HCT116 (cell line): ENCODE data around the gene ROBO1. TPM values are rescaled to one million over a fixed set of nuclear protein-coding genes. Genes with fewer than 3 reads are reported as not detected.

Source experiments
- ATAC-seq: fragments of 200-7000 bp; cut with Tn5 transposase; 2 replicates; pipeline ENCODE4 v1.9.1; 2020; ENCODE audit warnings: mild to moderate bottlenecking, moderate library complexity
- BruUV-seq: library from RNA; stranded (reverse); fragments of 400-500 nt; replicated peaks from 2 replicates; lab custom pipeline; 2021; lab: Mats Ljungman, UMichigan
- CTCF ChIA-PET: fragments of 300-600 bp; sonication (Branson Sonifier 250); formaldehyde crosslinking; loops from one replicate; lab custom pipeline; 2021; ENCODE audit warnings: antibody characterized with exemption; lab: Charles Lee
- POLR2A ChIA-PET: fragments of 300-600, 350-600 bp; sonication (Branson Sonifier 250); formaldehyde crosslinking; loops from one replicate; lab custom pipeline; 2021; ENCODE audit warnings: antibody characterized with exemption; lab: Charles Lee
- RAD21 ChIA-PET, 2 experiments: fragments of 300-600 bp; sonication (Branson Sonifier 250); formaldehyde crosslinking; loops; one replicate each; lab custom pipeline; 2023; ENCODE audit warnings: low total read pairs in 2 of 2; ENCODE audit not compliant: uncharacterized antibody in 2 of 2, unreplicated experiment in 2 of 2, low non-redundant PET in 1 of 2; lab: Charles Lee
- DNase-seq: peaks from one replicate; pipeline ENCODE4 v3.0.0-alpha.2; 2010; ENCODE audit warnings: low read depth, low spot score
- H2AFZ ChIP-seq: fragments of 200-600 bp; shearing (Covaris generic), sonication (generic); 2 replicates; pipeline ENCODE4 v1.6.1; 2017; ENCODE audit warnings: low read depth, mixed run types, mixed read lengths, antibody characterized with exemption, low read length; ENCODE audit not compliant: poor library complexity, severe bottlenecking
- H3K27ac ChIP-seq: 2 replicates; pipeline ENCODE4 v1.5.1; 2012; ENCODE audit warnings: low read depth, low read length
- H3K27me3 ChIP-seq: fragments of 200-600 bp; sonication (generic); 2 replicates; pipeline ENCODE4 v1.6.1; 2016; ENCODE audit warnings: mixed run types, low read length, mixed read lengths; ENCODE audit not compliant: insufficient read depth
- H3K36me3 ChIP-seq, 2 experiments: fragments of 200-500 bp in 1 of 2; fragments of 200-600 bp in 1 of 2; sonication (Bioruptor generic) in 1 of 2; sonication (generic) in 1 of 2; 2 replicates each; pipeline versions ENCODE4 v1.5.1 to v1.6.1; 2014 to 2016; ENCODE audit warnings: low read length in 2 of 2, inconsistent platforms in 1 of 2, mixed read lengths in 1 of 2, mixed run types in 1 of 2; ENCODE audit not compliant: insufficient read depth in 2 of 2, control insufficient read depth in 1 of 2
- H3K4me1 ChIP-seq, 2 experiments: fragments of 200-600 bp in 1 of 2; sonication (generic) in 1 of 2; 2 replicates each; pipeline versions ENCODE4 v1.5.1 to v1.6.1; 2012 to 2017; ENCODE audit warnings: low read length in 2 of 2, inconsistent platforms in 1 of 2, mild to moderate bottlenecking in 1 of 2, mixed read lengths in 1 of 2, mixed run types in 1 of 2, moderate library complexity in 1 of 2; ENCODE audit not compliant: insufficient read depth in 2 of 2, control insufficient read depth in 1 of 2
- H3K4me2 ChIP-seq: fragments of 200-600 bp; sonication (generic); 2 replicates; pipeline ENCODE4 v1.6.1; 2017; ENCODE audit warnings: mixed run types, low read length, mixed read lengths
- H3K4me3 ChIP-seq, 2 experiments: fragments of 200-600 bp in 1 of 2; sonication (generic) in 1 of 2; replicated peaks in 1 of 2; 2 replicates each; pipeline ENCODE4 v1.5.1; 2011 to 2016; ENCODE audit warnings: low read length in 2 of 2, control low read depth in 1 of 2, low read depth in 1 of 2, mild to moderate bottlenecking in 1 of 2, mixed read lengths in 1 of 2, mixed run types in 1 of 2
- H3K79me2 ChIP-seq: fragments of 200-600 bp; sonication (generic); 2 replicates; pipeline ENCODE4 v1.6.1; 2017; ENCODE audit warnings: mild to moderate bottlenecking, mixed run types, low read length, moderate library complexity, mixed read lengths; ENCODE audit not compliant: insufficient read depth
- H3K9ac ChIP-seq: fragments of 200-600 bp; sonication (generic); 2 replicates; pipeline ENCODE4 v1.6.1; 2016; ENCODE audit warnings: low read length, mixed read lengths
- H3K9me2 ChIP-seq: fragments of 200-600 bp; sonication (generic), shearing (Covaris generic); 2 replicates; pipeline ENCODE4 v1.6.1; 2017; ENCODE audit warnings: mixed run types, mild to moderate bottlenecking, moderate library complexity; ENCODE audit not compliant: insufficient read depth
- H3K9me3 ChIP-seq, 2 experiments: fragments of 200-500 bp in 1 of 2; fragments of 200-600 bp in 1 of 2; sonication (Bioruptor generic) in 1 of 2; sonication (generic) in 1 of 2; 2 replicates each; pipeline ENCODE4 v1.6.1; 2014 to 2017; ENCODE audit warnings: low read length in 2 of 2, mixed read lengths in 2 of 2, inconsistent platforms in 1 of 2, low read depth in 1 of 2, mild to moderate bottlenecking in 1 of 2, mixed run types in 1 of 2, moderate library complexity in 1 of 2; ENCODE audit not compliant: control insufficient read depth in 1 of 2, insufficient read depth in 1 of 2
- H4K20me1 ChIP-seq: fragments of 200-600 bp; sonication (generic), shearing (Covaris generic); 2 replicates; pipeline ENCODE4 v1.6.1; 2017; ENCODE audit warnings: mixed run types, mild to moderate bottlenecking, moderate library complexity; ENCODE audit not compliant: insufficient read depth
- JUND ChIP-seq: IDR thresholded peaks from 2 replicates; pipeline ENCODE4 v1.6.1; 2012
- POLR2AphosphoS5 ChIP-seq: IDR thresholded peaks from 2 replicates; pipeline ENCODE4 v1.6.1; 2011; ENCODE audit warnings: mild to moderate bottlenecking, low read depth, low read length, moderate library complexity
- RAD21 ChIP-seq: IDR thresholded peaks from 2 replicates; pipeline ENCODE4 v1.6.1; 2012; ENCODE audit warnings: low read depth, mild to moderate bottlenecking
- SIN3A ChIP-seq: IDR thresholded peaks from 2 replicates; pipeline ENCODE4 v1.6.1; 2012; ENCODE audit warnings: low read depth
- SP1 ChIP-seq: IDR thresholded peaks from 2 replicates; pipeline ENCODE4 v1.6.1; 2012; ENCODE audit warnings: low read depth
- ZFX ChIP-seq: fragments of 450-650 bp; IDR thresholded peaks from 2 replicates; pipeline ENCODE4 v1.6.1; 2017
- ZNF274 ChIP-seq: fragments of 200-500 bp; sonication (Bioruptor generic); IDR thresholded peaks from 2 replicates; pipeline ENCODE4 v1.6.1; 2014; ENCODE audit warnings: mild to moderate bottlenecking, low read depth, low read length, inconsistent platforms
- intact Hi-C: fragments of 100-400 bp; cut with micrococcal nuclease; formaldehyde crosslinking; loops from 2 replicates; pipeline ENCODE4 v1.10.0; 2022
- total RNA-seq: library from RNA; stranded (reverse); gene quantifications from one replicate; pipeline ENCODE4 v1.2.1, GENCODE V29; 2021; ENCODE audit not compliant: unreplicated experiment
- TF ChIP-seq, protein P1 (sequence below): IDR thresholded peaks from 2 replicates; pipeline ENCODE4 v1.6.1; 2011; ENCODE audit warnings: mild to moderate bottlenecking, low read length, moderate library complexity; ENCODE audit not compliant: insufficient replicate concordance; ENCODE audit errors: extremely low read depth
- TF ChIP-seq, protein P2 (sequence below): IDR thresholded peaks from 2 replicates; pipeline ENCODE4 v1.6.1; 2012; ENCODE audit warnings: low read depth
- TF ChIP-seq, protein P3 (sequence below), 3 experiments: fragments of 200-600 bp in 1 of 3; sonication (generic) in 1 of 3; IDR thresholded peaks in 2 of 3; conservative IDR thresholded peaks in 1 of 3; 2 replicates each; pipeline ENCODE4 v1.5.1; 2012 to 2017; ENCODE audit warnings: low read depth in 2 of 3, low read length in 2 of 3, antibody characterized with exemption in 1 of 3, borderline replicate concordance in 1 of 3, control low read depth in 1 of 3, mild to moderate bottlenecking in 1 of 3, mixed read lengths in 1 of 3, mixed run types in 1 of 3, moderate library complexity in 1 of 3; ENCODE audit not compliant: insufficient read depth in 1 of 3

ROBO1 gene
- total RNA-seq, 1 experiment from 2014 or later = 0.27 TPM

DNA sequence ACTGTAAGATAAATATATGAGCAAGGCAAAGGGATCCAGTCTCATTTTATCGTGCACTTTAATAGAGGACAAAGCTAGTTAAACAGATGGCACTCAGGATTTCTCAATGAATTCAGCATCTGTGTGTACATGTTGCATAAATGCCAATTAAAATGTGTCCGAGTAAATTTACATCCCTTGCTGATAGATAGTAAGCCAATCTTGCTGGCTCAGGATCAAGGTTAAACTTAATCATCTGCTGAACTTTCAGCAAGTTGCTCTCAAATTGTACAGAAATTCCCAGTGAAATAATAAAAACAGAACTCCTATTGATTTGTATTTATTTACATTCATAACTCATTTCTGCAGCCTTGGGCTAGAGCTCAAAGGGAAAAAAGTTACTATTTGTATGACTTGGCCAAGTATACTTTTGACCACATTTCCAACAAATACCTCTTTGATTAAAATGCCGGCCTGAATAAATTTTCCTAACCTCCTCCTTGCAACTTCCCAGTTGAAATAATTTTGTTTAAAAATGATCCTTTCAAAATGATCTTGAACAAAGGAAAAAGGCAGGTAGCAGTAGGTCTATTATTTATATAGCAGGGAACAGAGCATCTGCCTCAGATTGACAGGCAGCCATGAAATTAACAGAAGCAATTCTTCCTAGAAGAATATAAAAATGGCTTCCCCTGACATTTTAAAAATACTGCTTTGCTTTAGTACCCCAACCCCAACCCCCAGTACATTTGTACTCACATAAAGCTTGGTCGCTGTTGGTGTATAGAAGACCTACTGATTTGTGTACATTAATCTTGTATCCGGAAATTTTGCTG lies 1001.9 kb downstream of the ROBO1 start:
- Histone ChIP-seq H3K4me3 (no peak overlapping the region), H2AFZ (no peak overlapping the region), H3K4me2 (no peak overlapping the region), H3K4me1 (no peaks in the 10 kb centered on the region), H3K9me2 (no peaks in the 10 kb centered on the region), H3K79me2 (no peaks in the 10 kb centered on the region), H3K27me3 (no peaks in the 10 kb centered on the region), H3K9me3 (peaks cover 4 to 8% of the 10 kb centered on the region in 2 experiments; a peak in 2 of 4 replicates), H4K20me1 (no peaks in the 10 kb centered on the region), H3K9ac (no peak overlapping the region), H3K27ac (no peak overlapping the region), H3K36me3 (no peaks in the 10 kb centered on the region)
- DNase-seq = no peak
- CTCF ChIA-PET = no interaction called here
- RAD21 ChIA-PET = no interaction called here
- BruUV-seq = no TSS peak
- POLR2A ChIA-PET = no interaction called here
- intact Hi-C loops = no loop called here
- TF ChIP-seq SP1 = no peak
- TF ChIP-seq, protein P1, sequence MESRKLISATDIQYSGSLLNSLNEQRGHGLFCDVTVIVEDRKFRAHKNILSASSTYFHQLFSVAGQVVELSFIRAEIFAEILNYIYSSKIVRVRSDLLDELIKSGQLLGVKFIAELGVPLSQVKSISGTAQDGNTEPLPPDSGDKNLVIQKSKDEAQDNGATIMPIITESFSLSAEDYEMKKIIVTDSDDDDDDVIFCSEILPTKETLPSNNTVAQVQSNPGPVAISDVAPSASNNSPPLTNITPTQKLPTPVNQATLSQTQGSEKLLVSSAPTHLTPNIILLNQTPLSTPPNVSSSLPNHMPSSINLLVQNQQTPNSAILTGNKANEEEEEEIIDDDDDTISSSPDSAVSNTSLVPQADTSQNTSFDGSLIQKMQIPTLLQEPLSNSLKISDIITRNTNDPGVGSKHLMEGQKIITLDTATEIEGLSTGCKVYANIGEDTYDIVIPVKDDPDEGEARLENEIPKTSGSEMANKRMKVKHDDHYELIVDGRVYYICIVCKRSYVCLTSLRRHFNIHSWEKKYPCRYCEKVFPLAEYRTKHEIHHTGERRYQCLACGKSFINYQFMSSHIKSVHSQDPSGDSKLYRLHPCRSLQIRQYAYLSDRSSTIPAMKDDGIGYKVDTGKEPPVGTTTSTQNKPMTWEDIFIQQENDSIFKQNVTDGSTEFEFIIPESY = no peak
- no peak for TF ChIP-seq ZNF274
- TF ChIP-seq, protein P2, sequence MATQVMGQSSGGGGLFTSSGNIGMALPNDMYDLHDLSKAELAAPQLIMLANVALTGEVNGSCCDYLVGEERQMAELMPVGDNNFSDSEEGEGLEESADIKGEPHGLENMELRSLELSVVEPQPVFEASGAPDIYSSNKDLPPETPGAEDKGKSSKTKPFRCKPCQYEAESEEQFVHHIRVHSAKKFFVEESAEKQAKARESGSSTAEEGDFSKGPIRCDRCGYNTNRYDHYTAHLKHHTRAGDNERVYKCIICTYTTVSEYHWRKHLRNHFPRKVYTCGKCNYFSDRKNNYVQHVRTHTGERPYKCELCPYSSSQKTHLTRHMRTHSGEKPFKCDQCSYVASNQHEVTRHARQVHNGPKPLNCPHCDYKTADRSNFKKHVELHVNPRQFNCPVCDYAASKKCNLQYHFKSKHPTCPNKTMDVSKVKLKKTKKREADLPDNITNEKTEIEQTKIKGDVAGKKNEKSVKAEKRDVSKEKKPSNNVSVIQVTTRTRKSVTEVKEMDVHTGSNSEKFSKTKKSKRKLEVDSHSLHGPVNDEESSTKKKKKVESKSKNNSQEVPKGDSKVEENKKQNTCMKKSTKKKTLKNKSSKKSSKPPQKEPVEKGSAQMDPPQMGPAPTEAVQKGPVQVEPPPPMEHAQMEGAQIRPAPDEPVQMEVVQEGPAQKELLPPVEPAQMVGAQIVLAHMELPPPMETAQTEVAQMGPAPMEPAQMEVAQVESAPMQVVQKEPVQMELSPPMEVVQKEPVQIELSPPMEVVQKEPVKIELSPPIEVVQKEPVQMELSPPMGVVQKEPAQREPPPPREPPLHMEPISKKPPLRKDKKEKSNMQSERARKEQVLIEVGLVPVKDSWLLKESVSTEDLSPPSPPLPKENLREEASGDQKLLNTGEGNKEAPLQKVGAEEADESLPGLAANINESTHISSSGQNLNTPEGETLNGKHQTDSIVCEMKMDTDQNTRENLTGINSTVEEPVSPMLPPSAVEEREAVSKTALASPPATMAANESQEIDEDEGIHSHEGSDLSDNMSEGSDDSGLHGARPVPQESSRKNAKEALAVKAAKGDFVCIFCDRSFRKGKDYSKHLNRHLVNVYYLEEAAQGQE = no peak
- TF ChIP-seq ZFX = no peak
- TF ChIP-seq, protein P3, sequence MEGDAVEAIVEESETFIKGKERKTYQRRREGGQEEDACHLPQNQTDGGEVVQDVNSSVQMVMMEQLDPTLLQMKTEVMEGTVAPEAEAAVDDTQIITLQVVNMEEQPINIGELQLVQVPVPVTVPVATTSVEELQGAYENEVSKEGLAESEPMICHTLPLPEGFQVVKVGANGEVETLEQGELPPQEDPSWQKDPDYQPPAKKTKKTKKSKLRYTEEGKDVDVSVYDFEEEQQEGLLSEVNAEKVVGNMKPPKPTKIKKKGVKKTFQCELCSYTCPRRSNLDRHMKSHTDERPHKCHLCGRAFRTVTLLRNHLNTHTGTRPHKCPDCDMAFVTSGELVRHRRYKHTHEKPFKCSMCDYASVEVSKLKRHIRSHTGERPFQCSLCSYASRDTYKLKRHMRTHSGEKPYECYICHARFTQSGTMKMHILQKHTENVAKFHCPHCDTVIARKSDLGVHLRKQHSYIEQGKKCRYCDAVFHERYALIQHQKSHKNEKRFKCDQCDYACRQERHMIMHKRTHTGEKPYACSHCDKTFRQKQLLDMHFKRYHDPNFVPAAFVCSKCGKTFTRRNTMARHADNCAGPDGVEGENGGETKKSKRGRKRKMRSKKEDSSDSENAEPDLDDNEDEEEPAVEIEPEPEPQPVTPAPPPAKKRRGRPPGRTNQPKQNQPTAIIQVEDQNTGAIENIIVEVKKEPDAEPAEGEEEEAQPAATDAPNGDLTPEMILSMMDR (IDR thresholded peaks at IDR 0.05 in 2 of 3, conservative IDR thresholded peaks at IDR 0.05 in 1 of 3; ENCODE audit: borderline replicate concordance in 1 of 3, insufficient read depth in 1 of 3, low read depth in 2 of 3, low read length in 2 of 3) = no peak
- no peak for TF ChIP-seq RAD21
- TF ChIP-seq JUND = no peak
- no peak for TF ChIP-seq SIN3A
- TF ChIP-seq POLR2AphosphoS5 = no peak
- ATAC-seq = no peak
